Measurements from ENCODE around the gene TCF3. TPM values are rescaled to one million over a fixed set of nuclear protein-coding genes. Genes with fewer than 3 reads are reported as not detected.

Gene TCF3
- total and polyA plus RNA-seq, 4 donors, result 5.2 to 119 (median 12.8) TPM

DNA sequence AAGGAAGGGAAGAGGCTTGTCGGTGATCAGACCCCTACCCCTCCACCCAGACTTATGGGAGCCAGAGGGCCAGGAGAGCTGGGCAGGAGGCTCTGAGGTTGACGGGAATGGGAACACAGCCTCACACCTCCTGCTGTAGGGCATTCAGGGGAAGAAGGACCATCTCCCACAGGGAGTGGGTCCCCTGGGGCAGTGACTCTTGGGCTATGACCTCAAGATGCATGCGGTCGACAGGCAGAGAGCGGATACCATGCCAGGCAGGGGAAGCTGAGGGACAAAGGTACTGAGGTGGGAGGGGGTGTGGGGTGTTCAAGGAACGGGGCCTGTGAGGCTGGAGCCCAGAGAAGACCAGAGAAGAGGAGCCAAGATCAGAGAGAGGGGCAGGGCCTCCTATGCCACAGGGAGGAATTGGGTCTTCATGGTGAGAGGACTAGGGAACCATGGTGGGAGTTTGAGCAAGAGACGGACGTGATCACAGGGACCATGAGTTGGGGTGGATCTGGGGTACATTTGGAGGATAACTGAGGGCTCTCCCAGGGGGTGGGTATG lies 4.6 kb upstream of the TCF3 start (continued):
- TF ChIP-seq, protein P1, sequence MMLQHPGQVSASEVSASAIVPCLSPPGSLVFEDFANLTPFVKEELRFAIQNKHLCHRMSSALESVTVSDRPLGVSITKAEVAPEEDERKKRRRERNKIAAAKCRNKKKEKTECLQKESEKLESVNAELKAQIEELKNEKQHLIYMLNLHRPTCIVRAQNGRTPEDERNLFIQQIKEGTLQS (IDR thresholded peaks at IDR 0.05), result no peak
- TF ChIP-seq NR2F2 (IDR thresholded peaks at IDR 0.05) (no peak), SP1 (IDR thresholded peaks at IDR 0.05) (no peak), JUND (IDR thresholded peaks at IDR 0.05) (no peak), HNF4G (IDR thresholded peaks at IDR 0.05) (no peak), EGR1 (IDR thresholded peaks at IDR 0.05; ENCODE audit: low read depth in 2 of 2) (no peak), FOXA1 (IDR thresholded peaks at IDR 0.05) (no peak), GABPA (IDR thresholded peaks at IDR 0.05 in 1 of 2, conservative IDR thresholded peaks at IDR 0.05 in 1 of 2) (no peak), FOXA2 (IDR thresholded peaks at IDR 0.05) (no peak)

DNA sequence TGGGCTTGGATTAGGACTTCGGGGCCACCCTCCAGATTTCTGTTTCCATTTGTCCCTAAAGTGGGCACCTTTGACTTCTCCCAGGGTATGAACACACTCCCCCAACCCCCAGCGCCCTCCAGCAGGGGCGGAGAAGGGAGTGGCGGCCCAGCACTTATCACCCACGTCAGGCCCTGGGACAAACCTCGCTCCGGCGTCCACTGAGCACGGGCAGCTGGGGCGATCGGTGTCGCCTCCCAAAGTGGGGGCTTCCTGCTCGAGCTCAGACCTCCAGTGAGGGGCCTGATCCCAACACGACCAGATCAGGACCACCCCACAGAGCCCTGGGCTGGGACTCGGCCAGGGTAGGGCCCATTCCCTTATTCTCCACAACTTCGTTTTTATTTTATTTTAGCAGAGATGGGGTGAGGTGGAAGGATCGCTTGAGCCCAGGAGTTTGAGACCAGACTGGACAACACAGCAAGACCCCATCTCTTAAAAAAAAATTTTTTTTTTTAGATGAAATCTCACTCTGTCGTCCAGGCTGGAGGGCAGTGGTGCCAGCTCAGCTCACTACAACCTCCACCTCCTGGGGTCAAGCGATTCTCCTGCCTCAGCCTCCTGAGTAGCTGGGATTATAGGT lies 3.7 kb upstream of the TCF3 start:
- no peak overlapping the region for H3K4me3 ChIP-seq (ENCODE audit: low read depth in 1 of 3, low read length in 3 of 3)
- DNase-seq (ENCODE audit: low spot score), result peak; percentile 73
- WGBS, result 90% methylated on average over 19 of the region's 19 CpGs
- H3K9me3 ChIP-seq (ENCODE audit: control insufficient read depth in 4 of 4, low read length in 3 of 4), result no peaks in the 10 kb centered on the region
- no peaks in the 10 kb centered on the region for H3K27me3 ChIP-seq (ENCODE audit: control insufficient read depth in 4 of 4, insufficient read depth in 4 of 4, low read length in 3 of 4)
- peaks cover 3 to 5% (median 3%) of the 10 kb centered on the region in 4 donors for H3K4me1 ChIP-seq (ENCODE audit: control insufficient read depth in 4 of 4, insufficient read depth in 4 of 4, low read length in 3 of 4)
- no peak overlapping the region for H3K27ac ChIP-seq (ENCODE audit: low read depth in 1 of 2, low read length in 2 of 2)
- no peaks in the 10 kb centered on the region for H3K36me3 ChIP-seq (ENCODE audit: control insufficient read depth in 4 of 4, insufficient read depth in 3 of 4, low read depth in 1 of 4, low read length in 3 of 4)
- no peak for TF ChIP-seq EGR1 (IDR thresholded peaks at IDR 0.05; ENCODE audit: low read depth in 2 of 2)
- no peak overlapping the region for H3K9ac ChIP-seq (ENCODE audit: low read depth in 1 of 2, low read length in 2 of 2)

DNA sequence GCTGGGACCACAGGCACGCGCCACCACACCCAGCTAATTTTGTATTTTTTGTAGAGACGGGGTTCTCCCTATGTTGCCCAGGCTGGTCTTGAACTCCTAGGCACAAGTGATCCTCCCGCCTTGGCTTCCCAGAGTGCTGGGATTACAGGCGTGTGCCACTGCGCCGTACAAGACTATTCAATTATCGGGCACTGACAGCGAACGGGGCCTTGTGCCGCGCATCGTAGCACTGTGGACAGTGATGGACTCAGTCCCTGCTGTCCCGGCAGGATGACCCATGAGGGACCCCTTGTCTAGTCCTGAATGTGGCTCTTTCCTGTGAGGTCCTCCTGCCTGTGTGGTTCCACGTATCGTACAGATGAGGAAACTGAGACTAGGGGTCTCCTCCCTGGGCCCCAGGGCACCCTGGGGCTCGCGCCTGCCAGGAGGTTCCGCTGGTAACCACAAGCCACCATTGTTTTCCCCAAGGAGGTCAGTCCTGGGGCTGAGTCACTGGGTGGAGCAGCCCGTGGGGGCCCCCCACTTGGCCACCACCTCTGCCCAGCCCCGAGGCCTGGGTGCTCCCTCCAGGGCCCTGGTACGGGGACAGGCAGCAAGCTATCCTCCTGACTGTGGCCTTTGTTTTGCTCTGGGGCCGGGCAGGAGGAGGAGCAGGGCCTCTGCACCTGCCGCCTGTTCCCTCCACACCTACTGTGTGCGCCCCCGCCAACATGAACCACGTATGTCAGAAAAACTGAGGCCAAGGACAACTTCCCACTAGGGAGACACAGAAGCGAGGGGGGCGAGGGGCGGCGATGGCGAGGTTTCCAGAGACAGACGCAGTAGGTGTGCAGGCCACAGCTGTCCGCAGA lies 2.9 kb upstream of the TCF3 start:
- 90% methylated on average over 34 of the region's 34 CpGs for WGBS
- Histone ChIP-seq H3K4me1 (ENCODE audit: control insufficient read depth in 4 of 4, insufficient read depth in 4 of 4, low read length in 3 of 4) (peaks cover 3 to 8% (median 4%) of the 10 kb centered on the region in 4 donors), H3K27ac (ENCODE audit: low read depth in 1 of 2, low read length in 2 of 2) (no peak overlapping the region)

More for the DNA sequence above, 2.9 kb upstream of the TCF3 start:
- TF ChIP-seq, protein P2, sequence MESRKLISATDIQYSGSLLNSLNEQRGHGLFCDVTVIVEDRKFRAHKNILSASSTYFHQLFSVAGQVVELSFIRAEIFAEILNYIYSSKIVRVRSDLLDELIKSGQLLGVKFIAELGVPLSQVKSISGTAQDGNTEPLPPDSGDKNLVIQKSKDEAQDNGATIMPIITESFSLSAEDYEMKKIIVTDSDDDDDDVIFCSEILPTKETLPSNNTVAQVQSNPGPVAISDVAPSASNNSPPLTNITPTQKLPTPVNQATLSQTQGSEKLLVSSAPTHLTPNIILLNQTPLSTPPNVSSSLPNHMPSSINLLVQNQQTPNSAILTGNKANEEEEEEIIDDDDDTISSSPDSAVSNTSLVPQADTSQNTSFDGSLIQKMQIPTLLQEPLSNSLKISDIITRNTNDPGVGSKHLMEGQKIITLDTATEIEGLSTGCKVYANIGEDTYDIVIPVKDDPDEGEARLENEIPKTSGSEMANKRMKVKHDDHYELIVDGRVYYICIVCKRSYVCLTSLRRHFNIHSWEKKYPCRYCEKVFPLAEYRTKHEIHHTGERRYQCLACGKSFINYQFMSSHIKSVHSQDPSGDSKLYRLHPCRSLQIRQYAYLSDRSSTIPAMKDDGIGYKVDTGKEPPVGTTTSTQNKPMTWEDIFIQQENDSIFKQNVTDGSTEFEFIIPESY (IDR thresholded peaks at IDR 0.05), result no peak
- TF ChIP-seq HNF4G (IDR thresholded peaks at IDR 0.05) (no peak), HNF4A (conservative IDR thresholded peaks at IDR 0.05) (no peak), JUND (IDR thresholded peaks at IDR 0.05) (no peak), FOXA1 (IDR thresholded peaks at IDR 0.05) (no peak), FOXA2 (IDR thresholded peaks at IDR 0.05) (no peak), RAD21 (IDR thresholded peaks at IDR 0.05) (no peak), GABPA (IDR thresholded peaks at IDR 0.05 in 1 of 2, conservative IDR thresholded peaks at IDR 0.05 in 1 of 2) (no peak), RXRA (IDR thresholded peaks at IDR 0.05) (no peak)
- TF ChIP-seq, protein P3, sequence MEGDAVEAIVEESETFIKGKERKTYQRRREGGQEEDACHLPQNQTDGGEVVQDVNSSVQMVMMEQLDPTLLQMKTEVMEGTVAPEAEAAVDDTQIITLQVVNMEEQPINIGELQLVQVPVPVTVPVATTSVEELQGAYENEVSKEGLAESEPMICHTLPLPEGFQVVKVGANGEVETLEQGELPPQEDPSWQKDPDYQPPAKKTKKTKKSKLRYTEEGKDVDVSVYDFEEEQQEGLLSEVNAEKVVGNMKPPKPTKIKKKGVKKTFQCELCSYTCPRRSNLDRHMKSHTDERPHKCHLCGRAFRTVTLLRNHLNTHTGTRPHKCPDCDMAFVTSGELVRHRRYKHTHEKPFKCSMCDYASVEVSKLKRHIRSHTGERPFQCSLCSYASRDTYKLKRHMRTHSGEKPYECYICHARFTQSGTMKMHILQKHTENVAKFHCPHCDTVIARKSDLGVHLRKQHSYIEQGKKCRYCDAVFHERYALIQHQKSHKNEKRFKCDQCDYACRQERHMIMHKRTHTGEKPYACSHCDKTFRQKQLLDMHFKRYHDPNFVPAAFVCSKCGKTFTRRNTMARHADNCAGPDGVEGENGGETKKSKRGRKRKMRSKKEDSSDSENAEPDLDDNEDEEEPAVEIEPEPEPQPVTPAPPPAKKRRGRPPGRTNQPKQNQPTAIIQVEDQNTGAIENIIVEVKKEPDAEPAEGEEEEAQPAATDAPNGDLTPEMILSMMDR (IDR thresholded peaks at IDR 0.05; ENCODE audit: low read depth, low read length, missing input control), result no peak
- TF ChIP-seq, protein P4, sequence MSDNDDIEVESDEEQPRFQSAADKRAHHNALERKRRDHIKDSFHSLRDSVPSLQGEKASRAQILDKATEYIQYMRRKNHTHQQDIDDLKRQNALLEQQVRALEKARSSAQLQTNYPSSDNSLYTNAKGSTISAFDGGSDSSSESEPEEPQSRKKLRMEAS (IDR thresholded peaks at IDR 0.05), result no peak
- TF ChIP-seq, protein P5, sequence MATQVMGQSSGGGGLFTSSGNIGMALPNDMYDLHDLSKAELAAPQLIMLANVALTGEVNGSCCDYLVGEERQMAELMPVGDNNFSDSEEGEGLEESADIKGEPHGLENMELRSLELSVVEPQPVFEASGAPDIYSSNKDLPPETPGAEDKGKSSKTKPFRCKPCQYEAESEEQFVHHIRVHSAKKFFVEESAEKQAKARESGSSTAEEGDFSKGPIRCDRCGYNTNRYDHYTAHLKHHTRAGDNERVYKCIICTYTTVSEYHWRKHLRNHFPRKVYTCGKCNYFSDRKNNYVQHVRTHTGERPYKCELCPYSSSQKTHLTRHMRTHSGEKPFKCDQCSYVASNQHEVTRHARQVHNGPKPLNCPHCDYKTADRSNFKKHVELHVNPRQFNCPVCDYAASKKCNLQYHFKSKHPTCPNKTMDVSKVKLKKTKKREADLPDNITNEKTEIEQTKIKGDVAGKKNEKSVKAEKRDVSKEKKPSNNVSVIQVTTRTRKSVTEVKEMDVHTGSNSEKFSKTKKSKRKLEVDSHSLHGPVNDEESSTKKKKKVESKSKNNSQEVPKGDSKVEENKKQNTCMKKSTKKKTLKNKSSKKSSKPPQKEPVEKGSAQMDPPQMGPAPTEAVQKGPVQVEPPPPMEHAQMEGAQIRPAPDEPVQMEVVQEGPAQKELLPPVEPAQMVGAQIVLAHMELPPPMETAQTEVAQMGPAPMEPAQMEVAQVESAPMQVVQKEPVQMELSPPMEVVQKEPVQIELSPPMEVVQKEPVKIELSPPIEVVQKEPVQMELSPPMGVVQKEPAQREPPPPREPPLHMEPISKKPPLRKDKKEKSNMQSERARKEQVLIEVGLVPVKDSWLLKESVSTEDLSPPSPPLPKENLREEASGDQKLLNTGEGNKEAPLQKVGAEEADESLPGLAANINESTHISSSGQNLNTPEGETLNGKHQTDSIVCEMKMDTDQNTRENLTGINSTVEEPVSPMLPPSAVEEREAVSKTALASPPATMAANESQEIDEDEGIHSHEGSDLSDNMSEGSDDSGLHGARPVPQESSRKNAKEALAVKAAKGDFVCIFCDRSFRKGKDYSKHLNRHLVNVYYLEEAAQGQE (IDR thresholded peaks at IDR 0.05), result no peak
- H3K9ac ChIP-seq (ENCODE audit: low read depth in 1 of 2, low read length in 2 of 2), result no peak overlapping the region
- no peaks in the 10 kb centered on the region for H3K9me3 ChIP-seq (ENCODE audit: control insufficient read depth in 4 of 4, low read length in 3 of 4)
- H3K36me3 ChIP-seq (ENCODE audit: control insufficient read depth in 4 of 4, insufficient read depth in 3 of 4, low read depth in 1 of 4, low read length in 3 of 4), result no peaks in the 10 kb centered on the region
- H3K4me3 ChIP-seq (ENCODE audit: low read depth in 1 of 3, low read length in 3 of 3), result no peak overlapping the region
- no peaks in the 10 kb centered on the region for H3K27me3 ChIP-seq (ENCODE audit: control insufficient read depth in 4 of 4, insufficient read depth in 4 of 4, low read length in 3 of 4)
- DNase-seq (ENCODE audit: low spot score), result no peak
